Measurements from ENCODE around the gene PRDM16. TPM values are rescaled to one million over a fixed set of nuclear protein-coding genes. Genes with fewer than 3 reads are reported as not detected.

Gene PRDM16
- total RNA-seq, 1 experiment from 2014 or later: 0.95 TPM

- Histone ChIP-seq H3K4me3 (no peak overlapping the region), H3K9me3 (no peaks in the 10 kb centered on the region), H3K27me3 (peaks cover 8% of the 10 kb centered on the region; the same call in 1 of the 2 replicates), H3K36me3 (no peaks in the 10 kb centered on the region)
- DNase-seq: no peak
These were observed 38.9 kb upstream of the PRDM16 start for GRCh38 chr1:3029991-3030662.

GRCh38 chr1:3030663-3031381 lies 38.2 kb upstream of the PRDM16 start:
- Histone ChIP-seq H3K36me3 (no peaks in the 10 kb centered on the region), H3K4me3 (no peak overlapping the region), H3K9me3 (no peaks in the 10 kb centered on the region), H3K27me3 (peaks cover 8% of the 10 kb centered on the region; the same call in 1 of the 2 replicates)
- DNase-seq: no peak

- DNase-seq: no peak
- peaks cover 8% of the 10 kb centered on the region; the same call in 1 of the 2 replicates for H3K27me3 ChIP-seq
- H3K36me3 ChIP-seq: no peaks in the 10 kb centered on the region
- no peaks in the 10 kb centered on the region for H3K9me3 ChIP-seq
- no peak overlapping the region for H3K4me3 ChIP-seq
These were observed 37.4 kb upstream of the PRDM16 start for GRCh38 chr1:3031401-3032221.

DNA sequence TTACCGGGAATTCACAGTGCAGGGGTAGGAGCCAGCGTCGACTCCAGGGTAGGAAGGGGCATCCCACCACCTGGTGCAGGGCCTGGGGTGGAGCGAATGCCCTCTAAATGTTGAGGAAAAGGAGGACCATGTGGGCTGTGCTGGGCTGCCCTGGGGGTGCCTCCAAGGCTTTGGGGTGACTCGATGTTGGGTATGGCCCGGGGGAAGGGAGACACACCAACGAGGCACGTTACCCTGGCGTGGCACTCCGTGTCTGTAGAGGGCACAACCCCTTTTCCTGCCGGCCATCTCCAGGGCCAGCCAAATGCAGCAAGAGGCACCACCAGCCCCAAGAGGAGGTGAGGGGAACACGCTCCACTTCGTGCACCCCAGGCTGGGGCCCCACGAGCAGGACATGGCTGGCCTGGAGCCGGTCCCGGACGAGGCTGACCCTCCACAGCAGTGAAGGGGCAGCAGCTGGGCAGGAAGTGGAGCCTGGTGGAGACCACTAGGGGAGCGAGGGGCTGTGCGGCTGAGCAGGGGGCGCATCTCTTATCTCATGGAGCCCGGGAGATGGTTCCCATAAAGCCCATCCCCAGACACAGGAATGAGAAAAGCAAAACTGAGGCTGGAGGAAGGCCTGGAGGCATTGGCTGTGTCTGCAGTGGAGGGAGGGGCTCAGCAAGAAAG lies 36.5 kb upstream of the PRDM16 start:
- DNase-seq: no peak

DNA sequence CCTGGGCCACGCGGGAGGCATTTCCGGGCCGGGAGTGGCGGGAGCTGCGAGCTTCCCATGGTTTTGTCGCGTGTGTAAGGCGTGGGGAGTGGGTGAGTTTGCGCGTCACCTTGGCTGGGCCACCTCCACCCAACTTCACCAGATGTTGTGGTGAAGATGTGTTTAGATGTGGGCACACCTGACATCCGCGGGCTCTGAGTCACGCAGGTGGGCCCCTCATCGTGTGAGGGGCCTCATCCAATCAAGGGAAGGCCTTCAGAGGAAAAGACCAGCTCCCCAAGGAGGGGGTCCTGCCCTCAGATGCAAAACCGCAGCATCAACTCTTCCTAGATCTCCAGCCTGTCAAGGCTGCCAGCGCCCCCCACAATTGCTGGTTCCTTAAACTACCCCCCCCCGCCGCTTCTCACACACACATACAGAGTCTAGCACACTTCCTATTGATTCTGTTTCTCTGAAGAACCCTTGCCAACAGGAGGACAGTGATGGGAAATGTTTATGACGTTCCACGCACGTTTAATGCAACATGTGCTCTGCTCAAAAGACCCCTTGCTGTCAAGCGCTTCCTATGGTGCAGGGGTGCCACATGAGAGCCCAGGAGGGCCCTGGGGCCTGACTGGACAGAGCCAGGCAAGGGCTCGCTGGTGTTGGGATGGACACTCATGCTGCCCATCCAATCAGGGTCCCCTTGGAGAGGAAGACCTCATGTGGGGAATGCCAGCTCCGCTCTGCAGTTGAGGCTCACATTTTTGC lies 35.8 kb upstream of the PRDM16 start:
- DNase-seq: no peak
- Histone ChIP-seq H3K9me3 (no peaks in the 10 kb centered on the region), H3K27me3 (peaks cover 6% of the 10 kb centered on the region; the same call in 1 of the 2 replicates), H3K36me3 (no peaks in the 10 kb centered on the region), H3K4me3 (no peak overlapping the region)

More for the DNA sequence above, 36.5 kb upstream of the PRDM16 start:
- no peak overlapping the region for H3K4me3 ChIP-seq
- peaks cover 8% of the 10 kb centered on the region; the same call in 1 of the 2 replicates for H3K27me3 ChIP-seq
- no peaks in the 10 kb centered on the region for H3K36me3 ChIP-seq
- H3K9me3 ChIP-seq: no peaks in the 10 kb centered on the region

DNA sequence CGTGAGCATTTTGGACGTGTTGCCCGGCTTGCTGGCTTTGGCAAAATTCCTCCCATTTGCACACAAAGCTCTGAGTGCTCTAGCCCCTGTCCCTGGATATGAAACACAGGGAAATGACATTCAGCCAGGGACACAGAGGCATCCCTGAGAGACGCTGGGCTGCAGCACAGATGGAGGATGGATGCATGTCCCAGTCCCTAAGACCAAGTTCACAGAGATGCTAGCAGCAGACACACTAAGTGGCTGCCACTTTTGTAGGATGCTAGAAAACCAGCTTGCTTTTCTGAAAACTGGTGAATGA lies 35.3 kb upstream of the PRDM16 start:
- Histone ChIP-seq H3K27me3 (peaks cover 2% of the 10 kb centered on the region; the same call in 1 of the 2 replicates), H3K9me3 (no peaks in the 10 kb centered on the region), H3K36me3 (no peaks in the 10 kb centered on the region), H3K4me3 (no peak overlapping the region)
- no peak for DNase-seq

- no peak for DNase-seq
- H3K9me3 ChIP-seq: no peaks in the 10 kb centered on the region
- H3K27me3 ChIP-seq: 0 out of 2 replicates have a peak, but pooled peaks cover 2% of the 10 kb centered on the region
- no peaks in the 10 kb centered on the region for H3K36me3 ChIP-seq
- H3K4me3 ChIP-seq: no peak overlapping the region
These were observed 34.8 kb upstream of the PRDM16 start for GRCh38 chr1:3034162-3034561.

DNA sequence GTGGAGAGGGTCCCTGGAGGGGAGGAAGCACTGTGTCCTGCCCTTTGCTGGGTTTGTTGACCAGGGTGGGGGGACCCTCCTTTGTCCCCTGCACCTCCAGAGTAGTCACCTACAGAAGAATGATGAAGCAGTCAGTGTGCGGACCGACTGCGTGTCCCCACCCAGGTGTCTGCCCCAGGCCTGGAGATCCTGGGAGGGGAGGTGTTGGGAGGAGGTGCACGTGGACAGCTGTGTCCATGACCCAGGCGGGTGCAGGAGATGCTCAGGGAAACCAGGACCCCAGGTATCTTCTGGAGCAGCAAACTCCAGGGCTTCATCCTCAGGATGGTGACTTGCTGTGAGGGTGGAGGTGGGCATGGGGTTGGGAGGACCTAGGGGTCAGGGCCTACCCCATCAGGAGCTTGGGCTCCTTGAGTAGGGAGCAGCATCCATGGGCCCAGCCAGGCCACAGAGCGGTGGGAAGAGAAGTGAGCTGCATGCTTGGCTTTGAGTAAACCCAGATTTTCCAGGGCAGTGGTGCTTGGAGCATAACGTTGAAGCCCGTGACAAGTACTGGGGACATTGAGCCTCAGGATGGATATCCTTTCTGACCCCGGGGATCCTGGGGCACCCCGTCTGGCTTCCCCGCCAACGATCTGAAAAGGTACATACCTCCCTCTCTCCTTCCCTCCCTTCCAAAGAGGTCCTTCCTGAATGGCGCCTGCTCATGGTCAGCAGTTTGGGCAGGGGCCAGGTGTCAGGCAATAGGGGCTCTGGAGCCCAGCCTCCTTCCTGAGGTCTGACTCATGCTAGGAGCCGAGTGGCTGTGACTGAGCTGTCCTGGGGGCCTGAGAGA lies 34.1 kb upstream of the PRDM16 start:
- Histone ChIP-seq H3K9me3 (no peaks in the 10 kb centered on the region), H3K36me3 (no peaks in the 10 kb centered on the region), H3K27me3 (no peaks in the 10 kb centered on the region), H3K4me3 (no peak overlapping the region)
- DNase-seq: no peak

GRCh38 chr1:3035563-3036446 lies 33.2 kb upstream of the PRDM16 start:
- H3K4me3 ChIP-seq: no peak overlapping the region
- DNase-seq: no peak
- H3K9me3 ChIP-seq: no peaks in the 10 kb centered on the region
- H3K36me3 ChIP-seq: no peaks in the 10 kb centered on the region
- no peaks in the 10 kb centered on the region; the same call in 1 of the 2 replicates for H3K27me3 ChIP-seq

GRCh38 chr1:3036447-3037280 lies 32.3 kb upstream of the PRDM16 start:
- Histone ChIP-seq H3K36me3 (no peaks in the 10 kb centered on the region), H3K4me3 (no peak overlapping the region), H3K27me3 (peaks cover 7% of the 10 kb centered on the region; the same call in 1 of the 2 replicates), H3K9me3 (no peaks in the 10 kb centered on the region)
- no peak for DNase-seq

- no peak for DNase-seq
- peaks cover 7% of the 10 kb centered on the region; the same call in 1 of the 2 replicates for H3K27me3 ChIP-seq
- no peaks in the 10 kb centered on the region for H3K9me3 ChIP-seq
- no peaks in the 10 kb centered on the region for H3K36me3 ChIP-seq
- no peak overlapping the region for H3K4me3 ChIP-seq
These were observed 31.5 kb upstream of the PRDM16 start for GRCh38 chr1:3037281-3038040.

DNA sequence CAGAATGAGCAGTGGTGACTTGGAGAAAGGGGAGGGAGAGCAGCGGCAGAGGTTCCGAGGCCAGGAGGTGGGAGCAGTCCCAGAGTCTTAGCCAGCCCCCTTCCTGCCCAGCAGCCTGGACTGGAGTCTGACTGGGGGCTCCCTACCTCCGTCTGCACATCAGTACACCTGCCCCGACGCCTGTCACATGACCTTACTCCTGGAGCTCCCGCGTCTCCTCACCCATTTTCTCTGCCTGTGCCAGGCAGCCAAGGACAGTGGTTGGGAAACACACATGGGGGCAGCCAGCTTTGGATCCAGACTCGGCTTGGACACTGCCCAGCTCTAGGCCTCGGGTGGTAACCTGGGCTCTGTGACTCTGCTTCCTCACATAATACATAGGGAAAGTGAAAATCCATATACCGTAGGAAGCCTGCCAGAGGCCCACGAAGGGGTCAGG lies 30.9 kb upstream of the PRDM16 start:
- Histone ChIP-seq H3K4me3 (no peak overlapping the region), H3K36me3 (no peaks in the 10 kb centered on the region), H3K9me3 (no peaks in the 10 kb centered on the region), H3K27me3 (peaks cover 7% of the 10 kb centered on the region; the same call in 1 of the 2 replicates)
- DNase-seq: no peak

GRCh38 chr1:3038571-3039181 lies 30.3 kb upstream of the PRDM16 start:
- no peaks in the 10 kb centered on the region for H3K36me3 ChIP-seq
- peaks cover 7% of the 10 kb centered on the region; the same call in 1 of the 2 replicates for H3K27me3 ChIP-seq
- DNase-seq: no peak
- H3K9me3 ChIP-seq: no peaks in the 10 kb centered on the region
- no peak overlapping the region for H3K4me3 ChIP-seq

All from MG63 (cell line).